OCI-LY1 (cell line): ENCODE results near the gene SLC22A1.

Source experiments
- H2AFZ ChIP-seq: fragments of 200-600 bp; sonication (generic), shearing (Covaris generic); 2 replicates; pipeline ENCODE4 v1.6.0; 2014; ENCODE audit warnings: antibody characterized with exemption, mild to moderate bottlenecking, low read length
- H3F3A ChIP-seq: fragments of 200-600 bp; sonication (generic), shearing (Covaris generic); 2 replicates; pipeline ENCODE4 v1.6.0; 2014; ENCODE audit warnings: mild to moderate bottlenecking, antibody characterized with exemption, low read length, moderate library complexity; ENCODE audit not compliant: insufficient read depth
- H3K27ac ChIP-seq: fragments of 200-600 bp; sonication (generic); 2 replicates; pipeline ENCODE4 v1.5.1; 2014; ENCODE audit warnings: low read length, mixed run types, mild to moderate bottlenecking, low read depth; ENCODE audit not compliant: poor library complexity, severe bottlenecking
- H3K27me3 ChIP-seq: fragments of 200-600 bp; sonication (generic); 2 replicates; pipeline ENCODE4 v1.6.0; 2014; ENCODE audit warnings: antibody characterized with exemption, mild to moderate bottlenecking, low read length, moderate library complexity; ENCODE audit not compliant: insufficient read depth
- H3K36me3 ChIP-seq: fragments of 200-600 bp; sonication (generic); 2 replicates; pipeline ENCODE4 v1.6.1; 2014; ENCODE audit warnings: mild to moderate bottlenecking, antibody characterized with exemption, low read length, moderate library complexity, mixed read lengths; ENCODE audit not compliant: insufficient read depth
- H3K4me1 ChIP-seq: fragments of 200-600 bp; sonication (generic); 2 replicates; pipeline ENCODE4 v1.5.1; 2014; ENCODE audit warnings: mild to moderate bottlenecking, low read length, moderate library complexity; ENCODE audit not compliant: insufficient read depth, severe bottlenecking
- H3K4me2 ChIP-seq: fragments of 200-600 bp; sonication (generic), shearing (Covaris generic); 2 replicates; pipeline ENCODE4 v1.6.1; 2014; ENCODE audit warnings: low read length
- H3K4me3 ChIP-seq: fragments of 200-600 bp; sonication (generic); 2 replicates; pipeline ENCODE4 v1.5.1; 2014; ENCODE audit warnings: low read length, low read depth, mild to moderate bottlenecking, mixed read lengths; ENCODE audit not compliant: poor library complexity, severe bottlenecking
- H3K79me2 ChIP-seq: fragments of 200-600 bp; shearing (Covaris generic); 2 replicates; pipeline ENCODE4 v1.6.1; 2016; ENCODE audit warnings: mixed run types, low read length, mixed read lengths; ENCODE audit not compliant: insufficient read depth
- H3K9ac ChIP-seq: fragments of 200-600 bp; sonication (generic), shearing (Covaris generic); 2 replicates; pipeline ENCODE4 v1.6.1; 2014; ENCODE audit warnings: mild to moderate bottlenecking, low read length, mixed read lengths
- H3K9me2 ChIP-seq: fragments of 200-600 bp; sonication (generic), shearing (Covaris generic); 2 replicates; pipeline ENCODE4 v1.6.1; 2014; ENCODE audit warnings: low read depth, mild to moderate bottlenecking, low read length, mixed read lengths
- H3K9me3 ChIP-seq: fragments of 200-600 bp; shearing (Covaris generic); 2 replicates; pipeline ENCODE4 v1.6.1; 2014; ENCODE audit warnings: low read length, mixed read lengths
- H4K20me1 ChIP-seq: fragments of 200-600 bp; sonication (generic), shearing (Covaris generic); 2 replicates; pipeline ENCODE4 v1.6.0; 2016; ENCODE audit warnings: mild to moderate bottlenecking, low read length; ENCODE audit not compliant: insufficient read depth
- EZH2 ChIP-seq: fragments of 200-600 bp; sonication (generic), shearing (Covaris generic); IDR thresholded peaks from 2 replicates; pipeline ENCODE4 v1.8.0; 2017; ENCODE audit warnings: borderline replicate concordance, mixed run types, mild to moderate bottlenecking, antibody characterized with exemption, low read length, moderate library complexity, mixed read lengths
- TF ChIP-seq, protein P1 (sequence below): fragments of 200-600 bp; sonication (generic), shearing (Covaris generic); IDR thresholded peaks from 2 replicates; pipeline ENCODE4 v1.5.1; 2017; ENCODE audit warnings: mild to moderate bottlenecking, antibody characterized with exemption, low read length, moderate library complexity, mixed read lengths

Gene SLC22A1

DNA sequence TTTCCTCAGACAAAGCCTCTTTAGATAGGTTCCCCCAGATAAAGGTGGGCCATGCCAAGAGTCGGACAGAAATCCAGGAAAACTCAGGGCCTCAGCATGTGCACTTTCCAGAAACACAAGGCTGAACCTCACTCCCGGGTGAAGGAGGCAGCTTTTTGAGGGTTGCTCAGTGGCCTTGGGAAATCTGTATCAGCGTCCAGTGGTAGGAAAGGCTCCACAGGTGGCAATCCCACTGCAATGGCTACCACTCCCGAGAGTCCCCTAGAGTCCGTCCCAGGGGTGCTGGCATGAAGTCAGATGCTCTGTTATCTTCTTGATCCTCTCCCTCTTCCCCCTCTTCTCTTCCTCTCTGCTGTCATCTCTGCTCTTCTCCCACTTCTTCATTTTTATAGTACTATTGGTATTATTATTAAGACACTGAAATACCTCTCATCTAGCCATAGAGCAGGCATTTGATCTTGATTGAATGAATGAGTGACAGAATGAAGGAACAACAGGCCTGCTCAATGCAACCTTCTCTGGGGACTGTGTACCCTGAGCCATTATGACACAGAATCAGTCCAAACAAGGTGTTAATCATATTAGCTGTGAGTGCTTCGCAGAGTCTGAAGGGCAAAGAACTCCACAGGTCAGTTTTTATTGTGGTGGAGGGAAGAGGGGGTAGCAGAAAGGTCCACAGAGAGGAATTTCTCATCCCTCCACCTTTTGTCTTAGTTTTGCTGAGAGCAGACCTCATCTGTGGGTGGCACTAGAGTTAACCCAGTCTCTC lies 13.3 kb downstream of the SLC22A1 start:
- TF ChIP-seq, protein P1, sequence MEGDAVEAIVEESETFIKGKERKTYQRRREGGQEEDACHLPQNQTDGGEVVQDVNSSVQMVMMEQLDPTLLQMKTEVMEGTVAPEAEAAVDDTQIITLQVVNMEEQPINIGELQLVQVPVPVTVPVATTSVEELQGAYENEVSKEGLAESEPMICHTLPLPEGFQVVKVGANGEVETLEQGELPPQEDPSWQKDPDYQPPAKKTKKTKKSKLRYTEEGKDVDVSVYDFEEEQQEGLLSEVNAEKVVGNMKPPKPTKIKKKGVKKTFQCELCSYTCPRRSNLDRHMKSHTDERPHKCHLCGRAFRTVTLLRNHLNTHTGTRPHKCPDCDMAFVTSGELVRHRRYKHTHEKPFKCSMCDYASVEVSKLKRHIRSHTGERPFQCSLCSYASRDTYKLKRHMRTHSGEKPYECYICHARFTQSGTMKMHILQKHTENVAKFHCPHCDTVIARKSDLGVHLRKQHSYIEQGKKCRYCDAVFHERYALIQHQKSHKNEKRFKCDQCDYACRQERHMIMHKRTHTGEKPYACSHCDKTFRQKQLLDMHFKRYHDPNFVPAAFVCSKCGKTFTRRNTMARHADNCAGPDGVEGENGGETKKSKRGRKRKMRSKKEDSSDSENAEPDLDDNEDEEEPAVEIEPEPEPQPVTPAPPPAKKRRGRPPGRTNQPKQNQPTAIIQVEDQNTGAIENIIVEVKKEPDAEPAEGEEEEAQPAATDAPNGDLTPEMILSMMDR: no peak
- TF ChIP-seq EZH2: no peak
- Histone ChIP-seq H3K9me2 (no peaks in the 10 kb centered on the region), H3K36me3 (no peaks in the 10 kb centered on the region), H3K27me3 (no peaks in the 10 kb centered on the region; the same call in 1 of the 2 replicates), H3K79me2 (no peaks in the 10 kb centered on the region), H3K4me2 (no peak overlapping the region), H3K9me3 (no peaks in the 10 kb centered on the region), H3F3A (no peaks in the 10 kb centered on the region), H3K4me1 (no peaks in the 10 kb centered on the region), H2AFZ (no peak overlapping the region), H4K20me1 (no peaks in the 10 kb centered on the region), H3K4me3 (no peak overlapping the region), H3K27ac (no peak overlapping the region), H3K9ac (no peak overlapping the region)

DNA sequence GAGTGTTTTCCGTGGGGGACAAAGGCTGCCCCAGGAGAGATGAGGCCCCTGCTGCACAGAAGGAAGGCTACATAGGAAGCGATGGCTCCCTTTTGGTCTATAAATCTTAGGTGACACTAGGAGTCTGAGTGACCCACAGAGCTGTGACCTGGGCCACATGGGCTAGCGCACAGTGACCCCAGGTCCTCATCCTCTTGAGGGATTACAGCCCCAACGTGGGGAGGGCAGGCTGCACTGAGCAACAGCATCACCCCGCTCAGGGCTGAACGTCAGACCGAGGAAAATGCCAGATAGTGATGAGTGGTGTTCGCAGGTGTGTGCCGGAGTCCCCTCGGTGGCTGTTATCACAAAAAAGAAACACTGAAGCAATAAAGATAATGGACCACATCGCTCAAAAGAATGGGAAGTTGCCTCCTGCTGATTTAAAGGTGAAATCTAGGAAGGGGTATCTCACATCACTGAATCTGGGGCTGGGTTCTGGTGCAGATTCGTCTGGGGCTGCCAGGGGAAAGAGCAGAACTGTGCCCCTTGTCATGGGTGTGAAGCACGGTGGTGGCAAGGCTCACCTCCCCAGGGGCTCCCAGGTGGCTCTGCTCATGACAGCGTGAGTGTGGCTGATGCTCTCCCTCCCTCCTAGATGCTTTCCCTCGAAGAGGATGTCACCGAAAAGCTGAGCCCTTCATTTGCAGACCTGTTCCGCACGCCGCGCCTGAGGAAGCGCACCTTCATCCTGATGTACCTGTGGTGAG lies 14.5 kb downstream of the SLC22A1 start:
- H3K27ac ChIP-seq: no peak overlapping the region
- H3K79me2 ChIP-seq: no peaks in the 10 kb centered on the region
- H3K9me3 ChIP-seq: no peaks in the 10 kb centered on the region
- TF ChIP-seq EZH2: no peak
- TF ChIP-seq, protein P1: no peak
- no peak overlapping the region for H2AFZ ChIP-seq
- H3F3A ChIP-seq: no peaks in the 10 kb centered on the region
- no peaks in the 10 kb centered on the region; the same call in 1 of the 2 replicates for H3K27me3 ChIP-seq
- no peaks in the 10 kb centered on the region for H3K36me3 ChIP-seq
- no peak overlapping the region for H3K9ac ChIP-seq
- H3K9me2 ChIP-seq: no peaks in the 10 kb centered on the region
- no peaks in the 10 kb centered on the region for H3K4me1 ChIP-seq
- H3K4me2 ChIP-seq: no peak overlapping the region
- H4K20me1 ChIP-seq: no peaks in the 10 kb centered on the region
- H3K4me3 ChIP-seq: no peak overlapping the region

DNA sequence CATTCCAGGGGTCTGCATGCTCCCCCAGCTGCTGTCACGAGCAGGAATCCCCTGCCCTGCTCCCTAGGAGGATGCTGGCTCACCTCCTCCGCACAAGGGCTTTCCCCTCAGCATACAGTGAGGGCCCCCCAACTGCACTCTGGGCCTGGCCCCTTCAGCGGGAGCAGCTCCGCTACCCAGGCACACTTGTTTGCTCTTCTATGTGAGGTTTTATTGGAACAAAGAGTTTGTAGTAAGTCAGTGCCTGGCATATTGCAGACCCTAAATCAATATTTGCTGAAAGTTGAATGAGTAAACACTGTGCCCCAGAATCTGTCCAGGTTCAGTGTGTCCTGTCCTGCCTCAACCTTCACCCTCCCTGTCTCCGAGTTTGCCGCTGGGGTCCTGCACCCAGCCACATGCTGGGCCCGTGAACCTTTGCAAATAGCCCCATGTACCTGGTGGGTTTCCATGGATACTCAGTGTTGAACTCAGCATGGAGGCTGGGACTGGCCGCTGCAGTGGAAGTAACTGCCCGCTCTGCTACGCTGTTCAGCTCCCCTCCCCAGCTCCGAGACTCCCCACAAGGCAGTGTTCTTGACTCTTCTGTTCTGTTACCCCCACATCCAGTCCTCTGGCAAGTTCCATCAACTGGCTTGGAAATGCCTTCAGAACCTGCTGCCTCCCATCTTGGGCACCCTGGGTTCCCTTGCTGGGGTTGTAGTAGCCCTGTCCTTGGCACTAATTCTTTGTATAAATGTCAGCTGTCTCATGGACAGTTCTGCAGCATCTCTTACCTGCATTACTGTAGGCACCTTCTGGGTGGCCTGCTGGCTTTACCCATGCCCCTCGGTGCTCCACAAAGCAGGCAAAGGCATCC lies 15.7 kb downstream of the SLC22A1 start:
- H3K9me2 ChIP-seq: no peaks in the 10 kb centered on the region
- no peaks in the 10 kb centered on the region for H3K79me2 ChIP-seq
- no peaks in the 10 kb centered on the region for H3F3A ChIP-seq
- no peak overlapping the region for H3K27ac ChIP-seq
- no peaks in the 10 kb centered on the region for H4K20me1 ChIP-seq
- H3K4me1 ChIP-seq: no peaks in the 10 kb centered on the region
- no peaks in the 10 kb centered on the region; the same call in 1 of the 2 replicates for H3K27me3 ChIP-seq
- H3K36me3 ChIP-seq: no peaks in the 10 kb centered on the region
- no peak overlapping the region for H2AFZ ChIP-seq
- H3K9me3 ChIP-seq: no peaks in the 10 kb centered on the region
- TF ChIP-seq, protein P1: no peak
- TF ChIP-seq EZH2: no peak
- H3K9ac ChIP-seq: no peak overlapping the region
- H3K4me2 ChIP-seq: no peak overlapping the region
- H3K4me3 ChIP-seq: no peak overlapping the region
